KMS-11 (cell line): Measurements from ENCODE around the gene RLF.
A peak's percentile ranks its signal among the peaks of the same experiment; 100 is the strongest.

Experiments
- H2AFZ ChIP-seq: fragments of 200-600 bp; sonication (generic); 2 replicates; pipeline ENCODE4 v1.6.1; 2016; ENCODE audit warnings: antibody characterized with exemption, mixed run types, low read depth
- H3K27ac ChIP-seq: fragments of 200-600 bp; sonication (generic); 2 replicates; pipeline ENCODE4 v1.6.1; 2016; ENCODE audit warnings: mild to moderate bottlenecking, mixed run types
- H3K27me3 ChIP-seq: fragments of 200-600 bp; sonication (generic); 2 replicates; pipeline ENCODE4 v1.6.1; 2017; ENCODE audit warnings: mild to moderate bottlenecking, low read depth, mixed run types, moderate library complexity; ENCODE audit not compliant: insufficient read depth
- H3K36me3 ChIP-seq: fragments of 200-600 bp; sonication (generic); 2 replicates; pipeline ENCODE4 v1.6.1; 2017; ENCODE audit warnings: mild to moderate bottlenecking, mixed run types; ENCODE audit not compliant: insufficient read depth
- H3K4me1 ChIP-seq: fragments of 200-600 bp; sonication (generic); 2 replicates; pipeline ENCODE4 v1.6.1; 2016; ENCODE audit warnings: mild to moderate bottlenecking, low read depth, mixed run types; ENCODE audit not compliant: poor library complexity, severe bottlenecking
- H3K4me2 ChIP-seq: fragments of 200-600 bp; sonication (generic); 2 replicates; pipeline ENCODE4 v1.7.0; 2016; ENCODE audit warnings: mild to moderate bottlenecking, mixed run types
- H3K4me3 ChIP-seq: fragments of 200-600 bp; sonication (generic); IDR thresholded peaks from 2 replicates; pipeline ENCODE4 v1.6.1; 2017; ENCODE audit warnings: low read depth, low read length, mixed read lengths; ENCODE audit not compliant: insufficient read depth
- H3K79me2 ChIP-seq: fragments of 200-600 bp; sonication (generic); 2 replicates; pipeline ENCODE4 v1.6.1; 2016; ENCODE audit warnings: low read depth, mixed run types; ENCODE audit not compliant: insufficient read depth
- H3K9ac ChIP-seq: fragments of 200-600 bp; sonication (generic); 2 replicates; pipeline ENCODE4 v1.6.1; 2016; ENCODE audit warnings: mild to moderate bottlenecking, mixed run types
- H4K20me1 ChIP-seq: fragments of 200-600 bp; sonication (generic); 2 replicates; pipeline ENCODE4 v1.6.1; 2016; ENCODE audit warnings: mild to moderate bottlenecking, mixed run types; ENCODE audit not compliant: insufficient read depth
- TF ChIP-seq, protein P1 (sequence below): fragments of 200-600 bp; sonication (generic); conservative IDR thresholded peaks from 2 replicates; pipeline ENCODE4 v1.6.1; 2017; ENCODE audit warnings: low read depth, mild to moderate bottlenecking, antibody characterized with exemption, low read length, moderate library complexity, mixed read lengths

Gene RLF

DNA sequence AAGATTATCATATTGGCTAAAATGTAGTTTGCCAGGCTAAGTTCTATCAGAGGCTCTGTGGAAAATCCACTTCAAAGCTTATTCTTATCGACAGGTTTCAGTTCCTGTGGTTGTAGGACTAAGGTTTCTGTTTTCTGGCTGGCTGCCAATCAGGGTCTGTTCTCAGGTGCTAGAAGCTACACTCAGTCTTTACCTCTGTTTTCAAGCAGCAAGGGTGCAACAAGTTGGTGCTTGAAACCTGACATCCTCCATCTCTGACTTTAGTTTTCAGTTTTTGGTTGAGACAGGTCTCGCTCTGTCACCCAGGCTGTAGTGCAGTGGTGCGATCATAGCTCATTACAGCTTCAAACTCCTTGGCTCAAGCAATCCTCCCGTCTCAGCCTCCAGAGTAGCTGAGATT is 71.3 kb downstream of the RLF start:
- Histone ChIP-seq H2AFZ (no peak overlapping the region), H3K27ac (no peak overlapping the region), H3K4me1 (peaks cover 34% of the 10 kb centered on the region), H3K9ac (no peak overlapping the region), H3K79me2 (no peaks in the 10 kb centered on the region), H4K20me1 (no peaks in the 10 kb centered on the region), H3K36me3 (peaks cover 17% of the 10 kb centered on the region; the same call in 1 of the 2 replicates), H3K27me3 (no peaks in the 10 kb centered on the region), H3K4me3 (no peak overlapping the region), H3K4me2 (peak overlapping the region; percentile 59; the same call in 1 of the 2 replicates)
- TF ChIP-seq, protein P1, sequence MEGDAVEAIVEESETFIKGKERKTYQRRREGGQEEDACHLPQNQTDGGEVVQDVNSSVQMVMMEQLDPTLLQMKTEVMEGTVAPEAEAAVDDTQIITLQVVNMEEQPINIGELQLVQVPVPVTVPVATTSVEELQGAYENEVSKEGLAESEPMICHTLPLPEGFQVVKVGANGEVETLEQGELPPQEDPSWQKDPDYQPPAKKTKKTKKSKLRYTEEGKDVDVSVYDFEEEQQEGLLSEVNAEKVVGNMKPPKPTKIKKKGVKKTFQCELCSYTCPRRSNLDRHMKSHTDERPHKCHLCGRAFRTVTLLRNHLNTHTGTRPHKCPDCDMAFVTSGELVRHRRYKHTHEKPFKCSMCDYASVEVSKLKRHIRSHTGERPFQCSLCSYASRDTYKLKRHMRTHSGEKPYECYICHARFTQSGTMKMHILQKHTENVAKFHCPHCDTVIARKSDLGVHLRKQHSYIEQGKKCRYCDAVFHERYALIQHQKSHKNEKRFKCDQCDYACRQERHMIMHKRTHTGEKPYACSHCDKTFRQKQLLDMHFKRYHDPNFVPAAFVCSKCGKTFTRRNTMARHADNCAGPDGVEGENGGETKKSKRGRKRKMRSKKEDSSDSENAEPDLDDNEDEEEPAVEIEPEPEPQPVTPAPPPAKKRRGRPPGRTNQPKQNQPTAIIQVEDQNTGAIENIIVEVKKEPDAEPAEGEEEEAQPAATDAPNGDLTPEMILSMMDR, result no peak

DNA sequence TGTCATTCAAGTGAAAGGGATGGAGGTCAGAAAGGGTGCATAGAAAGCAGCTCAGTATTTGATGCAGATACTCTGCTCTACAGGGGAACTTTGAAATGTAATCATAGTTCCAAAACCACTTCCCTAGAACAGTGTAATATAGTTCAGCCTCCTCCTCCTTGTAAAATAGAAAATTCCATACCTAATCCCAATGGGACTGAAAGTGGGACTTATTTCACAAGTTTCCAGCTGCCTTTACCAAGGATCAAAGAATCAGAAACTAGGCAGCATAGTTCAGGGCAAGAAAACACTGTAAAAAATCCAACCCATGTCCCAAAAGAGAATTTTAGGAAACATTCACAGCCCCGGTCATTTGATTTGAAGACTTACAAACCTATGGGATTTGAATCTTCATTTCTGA is 78.4 kb downstream of the RLF start:
- Histone ChIP-seq H3K79me2 (no peaks in the 10 kb centered on the region), H2AFZ (no peak overlapping the region), H3K9ac (no peak overlapping the region), H3K4me2 (no peak overlapping the region), H4K20me1 (no peaks in the 10 kb centered on the region), H3K36me3 (peaks cover 15% of the 10 kb centered on the region; the same call in 1 of the 2 replicates), H3K4me1 (peaks cover 12% of the 10 kb centered on the region), H3K27ac (no peak overlapping the region), H3K27me3 (no peaks in the 10 kb centered on the region), H3K4me3 (no peak overlapping the region)
- TF ChIP-seq, protein P1, result no peak

DNA sequence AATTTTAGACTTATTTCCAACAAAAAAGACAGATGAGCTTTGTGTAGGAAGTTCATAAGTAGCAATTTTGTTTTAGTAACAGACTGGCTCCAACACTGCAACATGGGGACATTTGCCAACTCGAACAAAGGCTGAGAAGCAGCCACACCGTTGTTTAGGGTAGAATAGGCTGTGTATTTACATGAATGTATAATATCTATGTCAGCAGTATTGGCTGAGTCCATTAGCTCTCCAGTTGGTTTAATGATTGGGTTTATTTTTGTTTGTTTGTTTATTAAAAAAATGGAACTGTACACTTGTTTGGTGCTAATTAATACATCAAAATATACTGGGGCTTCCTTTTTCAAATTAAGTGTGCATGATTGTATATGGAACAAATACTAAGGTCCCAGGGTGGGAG is 79.2 kb downstream of the RLF start:
- Histone ChIP-seq H3K36me3 (peaks cover 15% of the 10 kb centered on the region; the same call in 1 of the 2 replicates), H3K4me2 (no peak overlapping the region), H3K9ac (no peak overlapping the region), H3K4me3 (no peak overlapping the region), H3K79me2 (no peaks in the 10 kb centered on the region), H3K4me1 (peaks cover 12% of the 10 kb centered on the region), H3K27ac (no peak overlapping the region), H4K20me1 (no peaks in the 10 kb centered on the region), H2AFZ (no peak overlapping the region), H3K27me3 (no peaks in the 10 kb centered on the region)
- TF ChIP-seq, protein P1, result no peak

DNA sequence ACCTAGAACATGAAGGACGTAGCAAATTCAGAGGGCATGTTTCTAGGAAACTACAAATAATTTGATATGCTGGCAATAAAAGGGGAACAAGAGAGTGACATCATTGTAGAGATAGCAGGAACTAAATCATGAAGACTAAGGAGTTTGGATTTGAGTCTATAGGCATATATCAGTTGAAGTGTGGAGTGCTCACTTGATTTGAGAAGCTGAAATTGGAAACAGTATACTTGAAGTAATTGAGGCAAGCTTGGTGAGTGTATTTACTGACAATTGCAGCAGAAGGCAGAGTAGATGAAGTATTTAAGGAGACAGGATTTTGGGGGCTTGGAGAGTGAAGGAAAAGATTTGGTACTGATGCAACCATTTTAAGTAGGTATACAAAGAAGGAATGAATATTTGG is 80.2 kb downstream of the RLF start:
- Histone ChIP-seq H3K36me3 (peaks cover 9% of the 10 kb centered on the region; the same call in 1 of the 2 replicates), H3K4me2 (no peak overlapping the region), H3K27ac (no peak overlapping the region), H3K27me3 (no peaks in the 10 kb centered on the region), H3K9ac (no peak overlapping the region), H4K20me1 (no peaks in the 10 kb centered on the region), H3K79me2 (no peaks in the 10 kb centered on the region), H3K4me1 (peaks cover 12% of the 10 kb centered on the region), H3K4me3 (no peak overlapping the region), H2AFZ (no peak overlapping the region)
- TF ChIP-seq, protein P1, result no peak
